A549 (cell line): ENCODE results near the gene SDHB. TPM values are rescaled to one million over a fixed set of nuclear protein-coding genes. Genes with fewer than 3 reads are reported as not detected.
"Not testable (repeated sequence)": the region's sequence is repeated elsewhere in the genome, so short reads cannot be mapped to it uniquely, and the experiment has no call there.

Source experiments
- ATAC-seq, 2 experiments: fragments of 200-7000 bp in 1 of 2; fragments of >200 bp in 1 of 2; cut with Nextera tagmentation in 1 of 2; cut with Tn5 transposase in 1 of 2; 3 replicates each; pipeline versions ENCODE4 v1.8.0 to v1.9.1; 2018 to 2020; ENCODE audit warnings: mild to moderate bottlenecking in 1 of 2, moderate library complexity in 1 of 2
- CTCF ChIA-PET: fragments of 300-600 bp; sonication (Branson Sonifier 250); formaldehyde crosslinking; extraction: SDS; loops from one replicate; lab custom pipeline; 2021; ENCODE audit warnings: antibody characterized with exemption, inconsistent platforms; lab: Yijun Ruan, JAX
- POLR2A ChIA-PET: fragments of 350-600 bp; formaldehyde crosslinking; extraction: SDS; loops from one replicate; lab custom pipeline; 2021; ENCODE audit warnings: antibody characterized with exemption, inconsistent platforms; lab: Yijun Ruan, JAX
- DNase-seq, 2 experiments: peaks; one replicate each; pipeline versions ENCODE4 v3.0.0 to v3.0.0-alpha.2; 2011 to 2016; ENCODE audit warnings: low read depth in 1 of 2, low spot score in 1 of 2
- FAIRE-seq: peaks from 2 replicates; lab custom pipeline; 2011; peaks lifted over from hg19 to GRCh38; lab: Jason Lieb, UNC
- H3K27ac ChIP-seq, 2 experiments: fragments of >200 bp; sonication (Bioruptor Twin); formaldehyde crosslinking; 3 replicates each; pipeline ENCODE4 v1.5.1; 2016 to 2017
- H3K4me1 ChIP-seq: fragments of >200 bp; sonication (Bioruptor Twin); formaldehyde crosslinking; 3 replicates; pipeline ENCODE4 v1.6.1; 2016
- H3K4me2 ChIP-seq: fragments of >200 bp; sonication (Bioruptor Twin); formaldehyde crosslinking; 3 replicates; pipeline ENCODE4 v1.6.1; 2016
- H3K4me3 ChIP-seq: fragments of >200 bp; sonication (Bioruptor Twin); formaldehyde crosslinking; 3 replicates; pipeline ENCODE4 v1.5.1; 2016
- H3K9me3 ChIP-seq: fragments of >200 bp; sonication (Bioruptor Twin); formaldehyde crosslinking; 3 replicates; pipeline ENCODE4 v1.6.1; 2016
- BCL3 ChIP-seq: fragments of >200 bp; sonication (Bioruptor Twin); formaldehyde crosslinking; IDR thresholded peaks from 3 replicates; pipeline ENCODE4 v1.6.1; 2016
- CBX2 ChIP-seq: fragments of 200-600 bp; sonication (generic); IDR thresholded peaks from 2 replicates; pipeline ENCODE4 v1.6.1; 2016; ENCODE audit warnings: low read depth, mild to moderate bottlenecking, borderline replicate concordance
- CEBPB ChIP-seq, 2 experiments: fragments of >200 bp in 1 of 2; sonication (Bioruptor Twin) in 1 of 2; formaldehyde crosslinking in 1 of 2; IDR thresholded peaks; 2 replicates each; pipeline ENCODE4 v1.6.1; 2012 to 2016
- CHD2 ChIP-seq: fragments of 150-350 bp; IDR thresholded peaks from 2 replicates; pipeline ENCODE4 v1.6.1; 2014; ENCODE audit warnings: low read length; ENCODE audit not compliant: partially characterized antibody
- ESRRA ChIP-seq: fragments of 150-350 bp; IDR thresholded peaks from 2 replicates; pipeline ENCODE4 v1.6.1; 2014; ENCODE audit warnings: mild to moderate bottlenecking, low read length, borderline replicate concordance
- GATA3 ChIP-seq: IDR thresholded peaks from 2 replicates; pipeline ENCODE4 v1.6.1; 2012; ENCODE audit warnings: borderline replicate concordance
- HDAC2 ChIP-seq: fragments of 200-600 bp; sonication (generic); IDR thresholded peaks from 2 replicates; pipeline ENCODE4 v1.6.1; 2016
- HEYL ChIP-seq: fragments of 250-450 bp; sonication (Bioruptor Pico); IDR thresholded peaks from 2 replicates; pipeline ENCODE4 v1.8.0; 2021; ENCODE audit warnings: mild to moderate bottlenecking, moderate library complexity
- HMGXB4 ChIP-seq: fragments of 250-450 bp; sonication (Bioruptor Pico); IDR thresholded peaks from 2 replicates; pipeline ENCODE4 v1.5.0; 2021; ENCODE audit warnings: mild to moderate bottlenecking, moderate library complexity, borderline replicate concordance
- HOXA7 ChIP-seq: fragments of 250-450 bp; sonication (Bioruptor Pico); IDR thresholded peaks from 2 replicates; pipeline ENCODE4 v1.5.0; 2020; ENCODE audit warnings: mild to moderate bottlenecking, moderate library complexity
- HOXB13 ChIP-seq: fragments of 250-450 bp; sonication (Bioruptor Pico); IDR thresholded peaks from 2 replicates; pipeline ENCODE4 v1.5.0; 2020; ENCODE audit warnings: low read depth, mild to moderate bottlenecking, moderate library complexity
- JUN ChIP-seq, 2 experiments: fragments of >200 bp; sonication (Bioruptor Twin); formaldehyde crosslinking; IDR thresholded peaks; 2 replicates in 1 of 2; 3 replicates in 1 of 2; pipeline ENCODE4 v1.6.1; 2016 to 2017
- KDM1A ChIP-seq: fragments of 200-600 bp; sonication (generic); IDR thresholded peaks from 2 replicates; pipeline ENCODE4 v1.6.1; 2016; ENCODE audit warnings: low read depth, mild to moderate bottlenecking
- KDM5A ChIP-seq: fragments of 200-600 bp; sonication (generic); IDR thresholded peaks from 2 replicates; pipeline ENCODE4 v1.6.1; 2016; ENCODE audit warnings: antibody characterized with exemption, mild to moderate bottlenecking
- MAFK ChIP-seq: fragments of 450-650 bp; IDR thresholded peaks from 2 replicates; pipeline ENCODE4 v1.6.1; 2014; ENCODE audit not compliant: partially characterized antibody
- MAZ ChIP-seq: fragments of 150-350 bp; IDR thresholded peaks from 2 replicates; pipeline ENCODE4 v1.6.1; 2014; ENCODE audit warnings: antibody characterized with exemption, low read depth, low read length, borderline replicate concordance
- MYC ChIP-seq: IDR thresholded peaks from 2 replicates; pipeline ENCODE4 v1.6.1; 2012; ENCODE audit warnings: mild to moderate bottlenecking, inconsistent platforms, low read length, improper control_type of control experiment, borderline replicate concordance
- NFE2L2 ChIP-seq: fragments of 150-350 bp; conservative IDR thresholded peaks from 2 replicates; pipeline ENCODE4 v1.6.1; 2014; ENCODE audit warnings: low read length
- NR3C1 ChIP-seq: fragments of >200 bp; sonication (Bioruptor Twin); formaldehyde crosslinking; IDR thresholded peaks from 3 replicates; pipeline ENCODE4 v1.6.1; 2017
- POLR2A ChIP-seq: IDR thresholded peaks from 2 replicates; pipeline ENCODE4 v1.6.1; 2012; ENCODE audit warnings: mild to moderate bottlenecking, low read length
- RARB ChIP-seq: fragments of 250-450 bp; sonication (Bioruptor Pico); IDR thresholded peaks from 2 replicates; pipeline ENCODE4 v1.8.0; 2021; ENCODE audit warnings: mild to moderate bottlenecking, moderate library complexity
- TFCP2L1 ChIP-seq: fragments of 250-450 bp; sonication (Bioruptor Pico); IDR thresholded peaks from 2 replicates; pipeline ENCODE4 v1.5.0; 2021; ENCODE audit warnings: mild to moderate bottlenecking
- ZC3H11A ChIP-seq: fragments of 450-650 bp; IDR thresholded peaks from 2 replicates; pipeline ENCODE4 v1.6.1; 2014; ENCODE audit warnings: antibody characterized with exemption, mild to moderate bottlenecking
- ZSCAN20 ChIP-seq: fragments of 250-450 bp; sonication (Bioruptor Pico); IDR thresholded peaks from 2 replicates; pipeline ENCODE4 v1.8.0; 2022; ENCODE audit warnings: mild to moderate bottlenecking, moderate library complexity
- WGBS: methylation state at CpG from one replicate; pipeline ENCODE4 v1.1.6; 2017; ENCODE audit errors: missing lambda C conversion rate; 5-methylcytosine and 5-hydroxymethylcytosine counted together
- polyA plus RNA-seq, 4 experiments: library from polyadenylated mRNA; depleted of rRNA in 3 of 4; stranded (reverse); fragments of >200 nt; fragmentation: RNase III in 1 of 4; extraction: RNeasy Plus Mini Kit Qiagen cat#74134 plus additional on column Dnase treatment in 1 of 4; gene quantifications; 2 replicates in 3 of 4; 3 replicates in 1 of 4; pipeline ENCODE4 v1.2.3, GENCODE V29; 2011 to 2017

Gene SDHB
- polyA plus RNA-seq, 2 of the 4 experiments (the other 2 are of a cell fraction), result 114 to 262 TPM

- H3K4me1 ChIP-seq, result no peaks in the 10 kb centered on the region
- TF ChIP-seq HMGXB4 (CRISPR knock-in tag), result no peak
- TF ChIP-seq, all 56 proteins: peak for 0
- DNase-seq (no peak), FAIRE-seq (no peak), ATAC-seq (no peak)
- WGBS, result 77% methylated on average over 11 of the region's 11 CpGs
- H3K4me3 ChIP-seq, result no peak overlapping the region
- ChIA-PET POLR2A (no interaction called here), CTCF (interaction anchor here (1.3 to 1.6 kb wide), 2 partner anchors 171 to 340 kb away, joined by 4 to 5 read pairs; no protein-coding TSS in a partner anchor)
- H3K4me2 ChIP-seq, result no peak overlapping the region
- H3K27ac ChIP-seq, result no peak overlapping the region
- no peaks in the 10 kb centered on the region; the same call in 2 of the 3 replicates for H3K9me3 ChIP-seq
Measured at GRCh38 chr1:17066361-17067068, 12.7 kb upstream of the SDHB start.

- Histone ChIP-seq H3K9me3 (no peaks in the 10 kb centered on the region; the same call in 2 of the 3 replicates), H3K27ac (no peak overlapping the region), H3K4me1 (no peaks in the 10 kb centered on the region), H3K4me3 (no peak overlapping the region), H3K4me2 (no peak overlapping the region)
- ATAC-seq (no peak), DNase-seq (no peak), FAIRE-seq (no peak)
- WGBS, result 58% methylated on average over 5 of the region's 7 CpGs
- no peak for TF ChIP-seq RARB (CRISPR knock-in tag)
- no peak for TF ChIP-seq POLR2A
- TF ChIP-seq MAFK, result no peak
- TF ChIP-seq NFE2L2, result no peak
- no peak for TF ChIP-seq HEYL (CRISPR knock-in tag)
- no peak for TF ChIP-seq CBX2
- TF ChIP-seq ZC3H11A, result no peak
- CTCF ChIA-PET, result interaction anchor here (1.3 to 1.6 kb wide), 2 partner anchors 172 to 341 kb away, joined by 4 to 5 read pairs; no protein-coding TSS in a partner anchor
- POLR2A ChIA-PET, result no interaction called here
Measured at GRCh38 chr1:17065666-17066065, 11.8 kb upstream of the SDHB start.

GRCh38 chr1:17062751-17063150 is 8.9 kb upstream of the SDHB start:
- POLR2A ChIA-PET, H3K4me1 ChIP-seq, H3K4me2 ChIP-seq, DNase-seq, H3K27ac ChIP-seq, H3K9me3 ChIP-seq, FAIRE-seq, H3K4me3 ChIP-seq, ATAC-seq: not testable (repeated sequence)
- CTCF ChIA-PET, result interaction anchor here (0.9 to 10.0 kb wide), 5 partner anchors 63 to 358 kb away, joined by 3 to 107 read pairs (median 12); no protein-coding TSS in a partner anchor
- 61% methylated on average over 7 of the region's 7 CpGs for WGBS

GRCh38 chr1:17061892-17062291 is 8.1 kb upstream of the SDHB start:
- no peak for ATAC-seq

More at GRCh38 chr1:17061892-17062291, 8.1 kb upstream of the SDHB start:
- TF ChIP-seq TFCP2L1 (CRISPR knock-in tag), result no peak
- no peak for TF ChIP-seq KDM1A
- no peak for TF ChIP-seq MYC
- TF ChIP-seq MAZ, result no peak
- TF ChIP-seq KDM5A, result no peak
- TF ChIP-seq ESRRA, result no peak
- no peak for TF ChIP-seq GATA3
- no peak for TF ChIP-seq NR3C1
- TF ChIP-seq HOXB13, result no peak
- TF ChIP-seq CHD2, result no peak
- no peak for TF ChIP-seq ZC3H11A
- no peak for TF ChIP-seq HOXA7
- TF ChIP-seq HDAC2, result no peak
- TF ChIP-seq JUN (IDR thresholded peaks at IDR 0.05), result no peak
- no peak for TF ChIP-seq BCL3
- no peak for TF ChIP-seq ZSCAN20
- TF ChIP-seq CEBPB (IDR thresholded peaks at IDR 0.05), result no peak
- no peak for DNase-seq
- Histone ChIP-seq H3K27ac (no peak overlapping the region), H3K4me1 (no peaks in the 10 kb centered on the region), H3K4me2 (no peak overlapping the region), H3K9me3 (no peaks in the 10 kb centered on the region; the same call in 2 of the 3 replicates), H3K4me3 (no peak overlapping the region)
- no peak for FAIRE-seq
- ChIA-PET POLR2A (no interaction called here), CTCF (interaction anchor here (1.1 to 10.0 kb wide), 9 partner anchors 8 to 359 kb away, joined by 3 to 107 read pairs (median 7); partner anchors contain the start of gene PADI2)
- WGBS, result 54% methylated on average over 2 of the region's 2 CpGs
